Right forelimb (tissue), 1 donor: ENCODE results near the gene FBXO11.

Source experiments
- DNase-seq: peaks from one replicate; pipeline ENCODE4 v3.0.0-alpha.2; 2018

FBXO11 gene

GRCh38 chr2:47849368-47849767 lies 56.9 kb downstream of the FBXO11 start:
- no peak for DNase-seq

GRCh38 chr2:47844162-47844561 lies 62.1 kb downstream of the FBXO11 start:
- no peak for DNase-seq

- no peak for DNase-seq
Observed at GRCh38 chr2:47843407-47843806, 62.9 kb downstream of the FBXO11 start.

GRCh38 chr2:47842846-47843245 lies 63.5 kb downstream of the FBXO11 start:
- DNase-seq: no peak

GRCh38 chr2:47838686-47839085 lies 67.6 kb downstream of the FBXO11 start:
- no peak for DNase-seq

GRCh38 chr2:47838249-47838648 lies 68.0 kb downstream of the FBXO11 start:
- DNase-seq: no peak

GRCh38 chr2:47833516-47833968 lies 72.8 kb downstream of the FBXO11 start:
- DNase-seq: no peak

GRCh38 chr2:47822518-47822917 lies 83.8 kb downstream of the FBXO11 start:
- DNase-seq: no peak

- DNase-seq: no peak
Observed at GRCh38 chr2:47819834-47820233, 86.5 kb downstream of the FBXO11 start.

- no peak for DNase-seq
Observed at GRCh38 chr2:47818777-47819176, 87.5 kb downstream of the FBXO11 start.

- no peak for DNase-seq
Observed at GRCh38 chr2:47815764-47816163, 90.5 kb downstream of the FBXO11 start.

- no peak for DNase-seq
Observed at GRCh38 chr2:47811668-47812067, 94.6 kb downstream of the FBXO11 start.

GRCh38 chr2:47810850-47811249 lies 95.4 kb downstream of the FBXO11 start:
- DNase-seq: no peak

GRCh38 chr2:47809903-47810302 lies 96.4 kb downstream of the FBXO11 start:
- DNase-seq: no peak

GRCh38 chr2:47808614-47809013 lies 97.7 kb downstream of the FBXO11 start:
- no peak for DNase-seq

GRCh38 chr2:47805850-47806249 lies 100.4 kb downstream of the FBXO11 start:
- no peak for DNase-seq

- DNase-seq: no peak
Observed at GRCh38 chr2:47803770-47804169, 102.5 kb downstream of the FBXO11 start.

GRCh38 chr2:47803363-47803762 lies 102.9 kb downstream of the FBXO11 start:
- DNase-seq: no peak

GRCh38 chr2:47801118-47801517 lies 105.2 kb downstream of the FBXO11 start:
- no peak for DNase-seq

GRCh38 chr2:47799031-47799609 lies 107.2 kb downstream of the FBXO11 start:
- DNase-seq: no peak

- DNase-seq: no peak
Observed at GRCh38 chr2:47798631-47799030, 107.7 kb downstream of the FBXO11 start.

- no peak for DNase-seq
Observed at GRCh38 chr2:47796090-47796697, 110.1 kb downstream of the FBXO11 start.

- no peak for DNase-seq
Observed at GRCh38 chr2:47785986-47786385, 120.3 kb downstream of the FBXO11 start.

GRCh38 chr2:47784352-47784851 lies 121.9 kb downstream of the FBXO11 start:
- DNase-seq: no peak
